CD4-positive, alpha-beta T cell (primary cell): ENCODE data around the gene DHPS. TPM values are rescaled to one million over a fixed set of nuclear protein-coding genes. Genes with fewer than 3 reads are reported as not detected.

Source experiments
- ATAC-seq: fragments of 200-7000 bp; cut with Tn5 transposase; one replicate; pipeline ENCODE4 v1.10.0; 2022; ENCODE audit warnings: mild to moderate bottlenecking; ENCODE audit not compliant: poor library complexity
- CTCF ChIA-PET: fragments of 350-600 bp; sonication (Branson Sonifier 250); formaldehyde crosslinking; loops from one replicate; lab custom pipeline; 2021; ENCODE audit warnings: antibody characterized with exemption, inconsistent platforms; lab: Charles Lee
- POLR2A ChIA-PET: fragments of 350-600 bp; sonication (Branson Sonifier 250); formaldehyde crosslinking; loops from one replicate; lab custom pipeline; 2021; ENCODE audit warnings: antibody characterized with exemption, inconsistent platforms; lab: Charles Lee
- DNase-seq, 14 experiments: peaks; one replicate each; pipeline ENCODE4 v3.0.0-alpha.2; 2013 to 2020; ENCODE audit warnings: mixed read lengths in 2 of 14
- H3K27ac ChIP-seq, 2 donors: one replicate each; pipeline versions ENCODE4 v1.5.1 to v1.7.0; 2013; ENCODE audit warnings: low read length in 2 of 2, low read depth in 1 of 2, mild to moderate bottlenecking in 1 of 2
- H3K27me3 ChIP-seq, 2 experiments: 1 replicate in 1 of 2; 2 replicates in 1 of 2; pipeline versions ENCODE4 v1.6.1 to v1.7.0; 2013; ENCODE audit warnings: low read length in 2 of 2, control low read depth in 1 of 2, mild to moderate bottlenecking in 1 of 2, moderate library complexity in 1 of 2; ENCODE audit not compliant: insufficient read depth in 2 of 2, control insufficient read depth in 1 of 2
- H3K36me3 ChIP-seq: one replicate; pipeline ENCODE4 v1.6.1; 2013; ENCODE audit warnings: low read length, control low read depth; ENCODE audit not compliant: insufficient read depth
- H3K4me1 ChIP-seq: one replicate; pipeline ENCODE4 v1.6.1; 2013; ENCODE audit warnings: low read length, control low read depth; ENCODE audit not compliant: insufficient read depth
- H3K4me3 ChIP-seq: one replicate; pipeline ENCODE4 v1.5.1; 2013; ENCODE audit warnings: mild to moderate bottlenecking, low read length, moderate library complexity
- H3K9me3 ChIP-seq, 2 experiments: 1 replicate in 1 of 2; 2 replicates in 1 of 2; pipeline versions ENCODE4 v1.6.1 to v1.7.0; 2013; ENCODE audit warnings: low read length in 2 of 2, mild to moderate bottlenecking in 2 of 2, control low read depth in 1 of 2, moderate library complexity in 1 of 2; ENCODE audit not compliant: control insufficient read depth in 1 of 2, insufficient read depth in 1 of 2
- H3K27ac Mint-ChIP-seq: one replicate; pipeline ENCODE4 v1.8.0; 2020; ENCODE audit warnings: mixed read lengths
- H3K27me3 Mint-ChIP-seq: one replicate; pipeline ENCODE4 v1.8.0; 2021; ENCODE audit warnings: mixed read lengths
- H3K36me3 Mint-ChIP-seq: one replicate; pipeline ENCODE4 v1.8.0; 2021; ENCODE audit warnings: low read depth, mixed read lengths
- H3K4me1 Mint-ChIP-seq: one replicate; pipeline ENCODE4 v1.8.0; 2021; ENCODE audit warnings: low read depth, mixed read lengths
- H3K4me3 Mint-ChIP-seq: one replicate; pipeline ENCODE4 v1.8.0; 2020; ENCODE audit warnings: mild to moderate bottlenecking, mixed read lengths
- H3K9me3 Mint-ChIP-seq: one replicate; pipeline ENCODE4 v1.8.0; 2020; ENCODE audit warnings: mixed read lengths
- intact Hi-C, 2 experiments: fragments of 100-400 bp; cut with DNase I in 1 of 2; cut with micrococcal nuclease in 1 of 2; formaldehyde crosslinking; loops; one replicate each; pipeline versions ENCODE4 v1.15.1 to v1.9.0; 2023 to 2025; cut with DNase I, micrococcal nuclease
- total RNA-seq, 174 experiments: library from RNA in 2 of 174; stranded (reverse) in 2 of 174; gene quantifications; one replicate each; pipeline ENCODE4 v1.2.3 and lab custom pipeline; 2021 to 2026
- TF ChIP-seq, protein P1 (sequence below): fragments of 200-600 bp; IDR thresholded peaks from one replicate; pipeline ENCODE4 v1.8.0; 2022; ENCODE audit warnings: antibody characterized with exemption, mild to moderate bottlenecking

Gene DHPS
- total RNA-seq, 2 experiments from 2014 or later = 112 to 113 TPM

DNA sequence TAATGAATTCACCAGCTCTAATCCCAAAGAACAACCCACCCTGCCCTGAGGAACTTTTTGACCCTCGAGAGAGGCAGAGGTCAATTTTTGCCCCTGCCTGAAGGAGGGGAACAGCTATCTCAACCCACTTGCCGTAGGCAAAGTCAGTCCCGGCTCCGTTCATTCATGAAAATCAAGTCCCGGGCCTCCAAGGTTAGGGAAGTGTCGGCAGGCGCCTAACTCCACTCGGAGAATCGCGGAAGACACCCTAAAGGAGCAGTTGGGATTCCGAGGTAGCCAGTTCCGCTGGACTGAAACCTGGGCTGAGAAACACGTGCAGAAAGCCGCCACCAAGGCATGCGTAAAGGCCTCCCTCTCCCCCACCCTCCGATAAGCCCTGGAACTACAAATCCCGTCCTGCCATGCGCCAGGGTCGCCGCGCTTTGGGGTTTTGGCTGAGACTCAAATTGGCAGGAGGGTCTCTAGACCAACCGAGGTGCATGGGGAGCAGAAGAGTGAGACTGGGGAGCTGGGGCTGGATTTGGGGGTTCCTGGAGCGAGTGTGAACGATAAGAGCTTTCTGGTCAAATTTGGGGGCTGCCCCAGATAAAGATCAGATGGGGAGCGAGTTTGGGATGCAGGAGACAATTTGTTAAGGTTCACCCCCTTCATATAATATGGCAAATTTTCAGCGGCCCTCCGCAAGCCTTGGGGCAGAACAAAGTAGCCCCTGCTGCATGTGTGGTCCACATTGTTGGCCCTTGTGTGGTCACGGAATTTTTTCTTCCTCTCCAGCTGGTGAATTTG is 42.2 kb upstream of the DHPS start, which contains the start of gene TNPO2:
Gene TNPO2 (minus strand): TSS at position 292 of the 786 bp plus-strand sequence. CDS start 2,955 bp downstream, outside the sequence.
- Histone ChIP-seq H3K9me3 (no peaks in the 10 kb centered on the region), H3K36me3 (peaks cover 12% of the 10 kb centered on the region), H3K4me1 (peaks cover 39% of the 10 kb centered on the region), H3K27ac (peak within 1 kb of the TSS; percentile 48 to 78), H3K4me3 (peak within 1 kb of the TSS; percentile 69), H3K27me3 (no peaks in the 10 kb centered on the region)
- H3K9me3 Mint-ChIP-seq = no peaks in the 10 kb centered on the region
- no peaks in the 10 kb centered on the region for H3K27me3 Mint-ChIP-seq
- peaks cover 43% of the 10 kb centered on the region for H3K36me3 Mint-ChIP-seq
- peak within 1 kb of the TSS; percentile 89 for H3K27ac Mint-ChIP-seq
- H3K4me3 Mint-ChIP-seq = peak within 1 kb of the TSS; percentile 98
- TF ChIP-seq, protein P1, sequence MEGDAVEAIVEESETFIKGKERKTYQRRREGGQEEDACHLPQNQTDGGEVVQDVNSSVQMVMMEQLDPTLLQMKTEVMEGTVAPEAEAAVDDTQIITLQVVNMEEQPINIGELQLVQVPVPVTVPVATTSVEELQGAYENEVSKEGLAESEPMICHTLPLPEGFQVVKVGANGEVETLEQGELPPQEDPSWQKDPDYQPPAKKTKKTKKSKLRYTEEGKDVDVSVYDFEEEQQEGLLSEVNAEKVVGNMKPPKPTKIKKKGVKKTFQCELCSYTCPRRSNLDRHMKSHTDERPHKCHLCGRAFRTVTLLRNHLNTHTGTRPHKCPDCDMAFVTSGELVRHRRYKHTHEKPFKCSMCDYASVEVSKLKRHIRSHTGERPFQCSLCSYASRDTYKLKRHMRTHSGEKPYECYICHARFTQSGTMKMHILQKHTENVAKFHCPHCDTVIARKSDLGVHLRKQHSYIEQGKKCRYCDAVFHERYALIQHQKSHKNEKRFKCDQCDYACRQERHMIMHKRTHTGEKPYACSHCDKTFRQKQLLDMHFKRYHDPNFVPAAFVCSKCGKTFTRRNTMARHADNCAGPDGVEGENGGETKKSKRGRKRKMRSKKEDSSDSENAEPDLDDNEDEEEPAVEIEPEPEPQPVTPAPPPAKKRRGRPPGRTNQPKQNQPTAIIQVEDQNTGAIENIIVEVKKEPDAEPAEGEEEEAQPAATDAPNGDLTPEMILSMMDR = no peak
- H3K4me1 Mint-ChIP-seq = peaks cover 43% of the 10 kb centered on the region
- POLR2A ChIA-PET = interaction anchor here (0.9 to 7.0 kb wide), 10 partner anchors 9 to 664 kb away, joined by 3 to 79 read pairs (median 4); partner anchors contain the start of genes DHPS, GET3, JUNB and RNASEH2A
- intact Hi-C loops = loop anchor here (1.0 to 5.0 kb wide), 3 partner anchors 10 to 43 kb away; partner anchors contain the start of genes DHPS (in 2 of the 2) and TRIR (in 1 of the 2)
- DNase-seq (peak; percentile 37 to 80 (median 54)), ATAC-seq (peak; percentile 25)
- CTCF ChIA-PET = interaction anchor here (1.2 to 4.6 kb wide), 6 partner anchors 10 to 161 kb away, joined by 3 to 38 read pairs (median 6); partner anchors contain the start of genes DHPS and TRIR

DNA sequence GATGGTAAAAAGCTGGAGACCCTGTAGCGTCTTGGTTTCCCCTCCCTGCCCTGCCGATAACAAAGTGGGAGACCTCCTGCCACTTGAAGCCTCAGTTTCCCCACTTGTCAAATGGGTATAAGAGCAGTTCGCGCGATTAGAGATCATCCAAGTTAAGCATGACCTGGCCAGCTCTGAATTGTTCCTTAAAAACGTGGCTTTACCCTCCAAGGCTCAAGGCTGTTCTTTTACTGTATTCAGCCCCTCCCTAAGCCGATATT is 41.6 kb upstream of the DHPS start:
- peaks cover 39% of the 10 kb centered on the region for H3K4me1 ChIP-seq
- intact Hi-C loops = loop anchor here (1.0 to 5.0 kb wide), 3 partner anchors 11 to 43 kb away; partner anchors contain the start of genes DHPS (in 2 of the 2) and TRIR (in 1 of the 2)
- no peaks in the 10 kb centered on the region for H3K27me3 ChIP-seq
- Mint-ChIP-seq H3K9me3 (no peaks in the 10 kb centered on the region), H3K36me3 (peaks cover 43% of the 10 kb centered on the region), H3K4me3 (peak overlapping the region; percentile 98), H3K27ac (peak overlapping the region; percentile 89), H3K27me3 (no peaks in the 10 kb centered on the region), H3K4me1 (peaks cover 47% of the 10 kb centered on the region)
- H3K9me3 ChIP-seq = no peaks in the 10 kb centered on the region
- H3K4me3 ChIP-seq = peak overlapping the region; percentile 69
- H3K36me3 ChIP-seq = peaks cover 12% of the 10 kb centered on the region
- H3K27ac ChIP-seq = peak overlapping the region; percentile 38 to 48
- ChIA-PET CTCF (interaction anchor here (0.5 to 4.6 kb wide), 7 partner anchors 11 to 105 kb away, joined by 3 to 38 read pairs (median 5); partner anchors contain the start of genes DHPS and TRIR), POLR2A (interaction anchor here (0.5 to 7.0 kb wide), 12 partner anchors 10 to 664 kb away, joined by 3 to 79 read pairs (median 4); partner anchors contain the start of genes DHPS, FBXW9, GET3 and JUNB)
- ATAC-seq (no peak), DNase-seq (peak in 1 of 14 experiments; percentile 24)
- TF ChIP-seq, protein P1 = no peak

DNA sequence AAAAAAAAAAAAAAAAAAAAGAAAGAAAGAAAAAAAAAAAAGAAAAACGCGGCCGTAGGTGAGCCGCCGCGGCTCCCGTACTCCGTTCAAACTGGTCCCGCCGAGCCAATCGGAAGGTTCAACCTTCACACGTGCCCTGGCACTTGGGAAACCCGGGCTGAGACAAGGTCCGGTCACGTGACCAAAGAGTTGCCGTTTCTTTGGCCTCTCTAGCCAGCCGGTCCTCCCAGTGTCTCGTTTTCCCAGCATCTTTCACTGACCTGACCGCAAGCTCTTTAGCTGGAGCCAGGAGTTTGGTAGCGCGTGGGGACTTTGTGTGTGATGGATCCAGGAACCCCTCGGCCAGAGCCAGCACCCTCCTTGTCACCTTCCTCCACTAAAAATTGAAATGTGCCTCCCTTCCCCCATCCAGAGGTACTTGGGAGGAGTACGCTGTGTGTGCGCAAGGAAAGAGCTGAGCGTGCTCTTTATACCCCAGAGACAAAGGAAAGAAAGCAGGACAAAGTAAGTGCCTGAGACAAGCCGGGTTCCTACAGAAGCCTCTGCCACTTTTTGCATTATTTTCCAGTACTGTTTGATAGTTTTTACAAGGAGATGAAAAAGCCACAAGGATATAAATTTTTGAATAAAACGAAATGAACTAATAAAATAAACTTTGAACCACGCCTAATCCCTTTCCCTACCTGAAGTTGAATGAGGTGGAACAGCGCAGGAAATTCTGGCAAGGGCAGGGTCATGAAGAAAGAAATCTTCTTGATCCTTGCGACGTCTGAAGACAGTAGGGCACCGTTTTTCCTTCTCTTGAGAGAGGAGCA is 41.1 kb upstream of the DHPS start:
- Mint-ChIP-seq H3K27me3 (no peaks in the 10 kb centered on the region), H3K4me3 (peak overlapping the region; percentile 98), H3K36me3 (peaks cover 44% of the 10 kb centered on the region), H3K9me3 (no peaks in the 10 kb centered on the region), H3K4me1 (peaks cover 47% of the 10 kb centered on the region), H3K27ac (peak overlapping the region; percentile 89)
- ChIA-PET CTCF (interaction anchor here (0.5 to 4.6 kb wide), 10 partner anchors 11 to 109 kb away, joined by 3 to 38 read pairs (median 4); partner anchors contain the start of genes DHPS and TRIR), POLR2A (interaction anchor here (0.5 to 7.0 kb wide), 16 partner anchors 9 to 663 kb away, joined by 3 to 79 read pairs (median 4); partner anchors contain the start of genes DHPS, FBXW9, GCDH and GET3)
- ATAC-seq = peak; percentile 87
- Histone ChIP-seq H3K4me1 (peaks cover 39% of the 10 kb centered on the region), H3K4me3 (peak overlapping the region; percentile 69), H3K9me3 (no peaks in the 10 kb centered on the region), H3K36me3 (peaks cover 8% of the 10 kb centered on the region), H3K27me3 (no peaks in the 10 kb centered on the region), H3K27ac (peak overlapping the region; percentile 48 to 78)
- intact Hi-C loops = loop anchor here (1.0 to 5.0 kb wide), 4 partner anchors 12 to 42 kb away; partner anchors contain the start of genes DHPS (in 2 of the 2), TRIR (in 2 of the 2) and FBXW9 (in 1 of the 2)
- TF ChIP-seq, protein P1 = no peak
- peak; percentile 80 to 99 (median 90) for DNase-seq
